HTR-8/SVneo (cell line): ENCODE results near the gene MYO19.
A peak's percentile ranks its signal among the peaks of the same experiment; 100 is the strongest.

Experiments
- DNase-seq: peaks from one replicate; pipeline ENCODE4 v3.0.0; 2011; ENCODE audit warnings: low spot score, mixed read lengths; ENCODE audit not compliant: insufficient read length
- FAIRE-seq: peaks from 2 replicates; lab custom pipeline; 2011; peaks lifted over from hg19 to GRCh38; lab: Jason Lieb, UNC

The MYO19 gene, protein sequence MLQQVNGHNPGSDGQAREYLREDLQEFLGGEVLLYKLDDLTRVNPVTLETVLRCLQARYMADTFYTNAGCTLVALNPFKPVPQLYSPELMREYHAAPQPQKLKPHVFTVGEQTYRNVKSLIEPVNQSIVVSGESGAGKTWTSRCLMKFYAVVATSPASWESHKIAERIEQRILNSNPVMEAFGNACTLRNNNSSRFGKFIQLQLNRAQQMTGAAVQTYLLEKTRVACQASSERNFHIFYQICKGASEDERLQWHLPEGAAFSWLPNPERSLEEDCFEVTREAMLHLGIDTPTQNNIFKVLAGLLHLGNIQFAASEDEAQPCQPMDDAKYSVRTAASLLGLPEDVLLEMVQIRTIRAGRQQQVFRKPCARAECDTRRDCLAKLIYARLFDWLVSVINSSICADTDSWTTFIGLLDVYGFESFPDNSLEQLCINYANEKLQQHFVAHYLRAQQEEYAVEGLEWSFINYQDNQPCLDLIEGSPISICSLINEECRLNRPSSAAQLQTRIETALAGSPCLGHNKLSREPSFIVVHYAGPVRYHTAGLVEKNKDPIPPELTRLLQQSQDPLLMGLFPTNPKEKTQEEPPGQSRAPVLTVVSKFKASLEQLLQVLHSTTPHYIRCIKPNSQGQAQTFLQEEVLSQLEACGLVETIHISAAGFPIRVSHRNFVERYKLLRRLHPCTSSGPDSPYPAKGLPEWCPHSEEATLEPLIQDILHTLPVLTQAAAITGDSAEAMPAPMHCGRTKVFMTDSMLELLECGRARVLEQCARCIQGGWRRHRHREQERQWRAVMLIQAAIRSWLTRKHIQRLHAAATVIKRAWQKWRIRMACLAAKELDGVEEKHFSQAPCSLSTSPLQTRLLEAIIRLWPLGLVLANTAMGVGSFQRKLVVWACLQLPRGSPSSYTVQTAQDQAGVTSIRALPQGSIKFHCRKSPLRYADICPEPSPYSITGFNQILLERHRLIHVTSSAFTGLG

GRCh38 chr17:36534840-36535668 lies at the start of gene MYO19, which contains the start of gene PIGW:
MYO19 (minus strand) TSS chr17:36534868; CDS start chr17:36532538, 2,330 bp downstream.
PIGW (plus strand) TSS chr17:36534987; CDS start chr17:36537102, 2,115 bp downstream.
- FAIRE-seq (no peak), DNase-seq (peak; percentile 91)

DNA sequence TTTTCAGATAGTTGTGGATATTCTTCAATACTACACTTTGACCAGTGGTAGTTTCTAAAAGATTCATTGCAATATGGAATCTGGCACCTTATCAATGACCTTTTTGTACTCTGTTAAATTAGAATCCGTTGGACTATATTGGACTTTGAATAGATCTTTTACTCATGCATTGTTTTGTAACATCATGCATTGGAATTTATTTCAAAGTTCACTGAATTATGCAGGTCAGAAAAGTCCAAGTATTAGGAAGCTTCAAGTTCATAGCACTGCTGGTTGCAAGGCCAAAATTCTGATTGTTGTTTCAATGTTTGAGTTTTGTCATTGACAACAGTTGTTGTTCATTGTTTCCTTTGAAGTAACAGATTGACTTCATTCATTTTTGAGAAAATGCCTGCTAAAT lies 49.1 kb upstream of the MYO19 start:
- no peak for DNase-seq
- no peak for FAIRE-seq

DNA sequence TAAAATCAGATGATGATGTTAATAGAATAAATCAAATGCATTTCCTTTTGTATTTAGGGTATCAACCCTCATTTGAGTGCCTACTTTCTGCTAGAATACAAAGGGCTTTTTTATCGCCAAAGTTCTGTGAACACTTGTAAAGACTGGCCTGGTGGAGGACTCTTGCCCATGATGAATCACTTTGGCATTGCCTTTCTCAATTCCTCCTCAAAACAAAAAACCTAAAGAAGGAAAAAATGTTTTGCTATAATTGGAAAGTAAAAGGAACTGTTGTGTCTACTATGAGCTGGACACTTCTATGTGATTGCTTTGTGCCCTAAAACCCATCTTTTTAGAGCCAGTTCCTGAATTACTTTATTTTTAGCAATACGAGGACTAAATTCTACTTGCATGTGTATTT lies 44.0 kb upstream of the MYO19 start:
- DNase-seq (no peak), FAIRE-seq (no peak)

DNA sequence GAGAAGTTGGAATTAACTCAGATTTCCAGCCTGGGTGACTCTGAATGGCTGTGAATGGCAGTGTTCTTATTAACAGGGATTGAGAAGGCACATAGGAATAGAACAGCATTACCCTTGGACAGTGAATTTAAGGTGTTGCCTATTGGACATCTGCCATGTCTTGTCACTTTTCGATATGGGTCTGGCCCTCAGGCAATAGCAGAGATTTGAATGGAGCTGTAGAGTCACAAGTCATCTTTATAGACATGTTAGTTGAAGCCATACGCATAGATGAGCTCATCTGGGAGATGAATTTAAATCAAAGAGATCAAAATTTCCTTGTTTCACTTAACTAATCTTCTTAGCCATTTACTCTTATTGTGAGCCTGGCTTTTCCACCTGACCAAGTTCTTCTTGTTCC lies 42.1 kb upstream of the MYO19 start:
- FAIRE-seq (no peak), DNase-seq (no peak)

DNA sequence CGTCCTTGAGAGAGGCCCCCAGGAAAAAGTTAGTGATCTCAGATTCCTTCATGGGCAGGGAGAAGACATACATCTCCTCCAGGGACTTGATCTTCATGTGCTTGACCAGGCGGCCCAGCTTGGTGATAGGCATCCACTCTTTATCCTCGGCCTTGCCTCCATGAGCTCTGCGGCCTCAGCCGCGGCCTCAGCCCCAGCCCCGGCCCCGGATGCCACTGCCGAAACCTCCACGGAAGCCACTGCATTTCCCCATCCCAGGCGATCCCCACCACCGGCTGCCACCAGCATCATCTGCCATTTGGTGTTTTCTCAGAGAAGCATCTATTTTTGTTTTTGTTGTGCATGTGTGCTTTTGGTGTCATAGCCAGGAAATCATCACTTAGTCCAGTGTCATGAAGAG lies 40.4 kb upstream of the MYO19 start:
- DNase-seq, result no peak
- no peak for FAIRE-seq

- DNase-seq (no peak), FAIRE-seq (no peak)
Measured at GRCh38 chr17:36566081-36566480, 31.4 kb upstream of the MYO19 start.

DNA sequence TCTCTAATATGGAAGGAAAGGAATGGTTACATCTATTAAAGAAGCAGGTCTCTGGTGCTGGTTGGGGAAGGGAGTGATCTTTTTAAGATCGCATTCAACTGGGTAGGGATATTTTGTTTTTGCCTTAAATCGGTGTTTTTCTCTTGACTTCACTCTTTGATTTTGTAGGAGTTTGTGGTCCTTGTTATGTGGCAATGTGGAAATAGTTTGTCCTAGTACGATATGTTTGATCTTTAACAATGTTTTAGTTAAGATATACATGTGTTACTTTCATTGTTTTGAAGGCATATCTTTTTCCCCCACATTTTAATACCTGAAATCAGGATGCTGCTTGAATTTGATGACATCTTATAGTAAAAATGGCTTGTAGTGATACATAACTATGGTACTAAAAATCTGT lies 18.8 kb upstream of the MYO19 start:
- FAIRE-seq (no peak), DNase-seq (no peak)

- FAIRE-seq (no peak), DNase-seq (no peak)
Measured at GRCh38 chr17:36550491-36551417, 16.1 kb upstream of the MYO19 start.

DNA sequence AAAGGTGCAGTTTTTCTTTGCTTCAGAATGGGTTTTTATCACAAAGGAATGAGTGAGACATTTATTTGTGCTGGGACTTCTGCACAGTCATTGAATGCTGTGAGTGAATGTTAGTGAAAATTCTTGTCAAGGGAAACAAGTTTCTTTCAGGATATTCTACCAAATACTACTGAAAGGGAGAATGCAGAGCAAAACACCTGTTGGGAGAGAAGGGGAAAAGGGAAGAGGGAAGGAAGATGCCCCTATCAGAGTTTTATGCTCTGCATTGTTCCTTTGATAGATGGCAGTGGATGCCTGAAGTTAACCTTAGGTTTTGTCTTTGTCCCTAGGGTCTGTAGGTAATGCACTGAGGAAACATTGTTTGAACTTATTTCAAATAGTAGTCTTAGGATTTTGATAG lies 13.1 kb upstream of the MYO19 start:
- DNase-seq (no peak), FAIRE-seq (no peak)

- FAIRE-seq (no peak), DNase-seq (no peak)
Measured at GRCh38 chr17:36546418-36547093, 11.9 kb upstream of the MYO19 start.

- no peak for FAIRE-seq
- peak; percentile 96 for DNase-seq
Measured at GRCh38 chr17:36545465-36546417, 11.1 kb upstream of the MYO19 start.

- no peak for FAIRE-seq
- DNase-seq, result peak; percentile 69
Measured at GRCh38 chr17:36545077-36545464, 10.4 kb upstream of the MYO19 start.

DNA sequence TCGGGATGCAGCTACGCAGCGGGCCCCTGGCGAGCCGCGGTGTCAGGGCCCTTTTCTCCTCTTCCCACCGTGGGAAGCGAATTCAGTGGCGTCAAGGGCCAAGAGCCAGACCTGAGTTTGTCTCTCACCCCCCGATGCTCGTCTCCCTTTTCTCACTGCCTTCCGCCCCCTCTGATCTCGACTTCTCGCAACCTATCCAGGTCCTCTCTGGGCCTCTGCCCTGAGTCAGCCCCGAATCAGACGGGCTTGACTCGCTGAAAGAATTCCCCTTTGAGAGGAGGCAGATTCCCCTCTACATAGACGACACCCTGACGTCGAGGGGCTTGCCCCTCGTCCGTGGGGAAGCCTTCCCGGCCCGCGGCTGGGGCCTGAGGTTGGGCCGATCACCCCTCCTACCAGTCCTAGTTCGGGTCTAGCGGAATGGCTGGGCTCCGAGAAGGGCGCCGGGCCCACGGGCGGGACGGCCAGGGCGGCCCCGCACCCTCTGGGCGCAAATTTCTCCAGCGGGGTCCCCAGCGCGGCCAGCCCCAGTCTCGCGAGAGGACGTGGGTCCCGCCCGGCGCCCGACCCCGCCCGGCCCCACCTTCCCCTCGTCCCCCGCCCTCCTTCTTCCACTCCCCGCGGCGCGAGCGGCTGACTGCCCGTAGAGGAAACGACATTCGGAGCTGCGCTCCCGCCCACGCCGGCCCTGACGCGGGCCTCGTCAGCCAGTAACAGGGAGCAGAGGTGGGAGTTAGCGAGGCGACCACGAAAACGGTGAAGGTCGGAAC lies 9.8 kb upstream of the MYO19 start, which contains the start of gene GGNBP2:
Gene GGNBP2, plus strand, starts transcription at position 613 of the 770 bp plus-strand sequence. CDS start 806 bp downstream, outside the sequence.
- DNase-seq, result peak; percentile 85

GRCh38 chr17:36544044-36544306 lies 9.3 kb upstream of the MYO19 start:
- DNase-seq, result peak; percentile 54

More for the DNA sequence above, 9.8 kb upstream of the MYO19 start, which contains the start of gene GGNBP2:
- no peak for FAIRE-seq

GRCh38 chr17:36542755-36543154 lies 8.1 kb upstream of the MYO19 start:
- no peak for DNase-seq
- FAIRE-seq, result no peak

More at GRCh38 chr17:36544044-36544306, 9.3 kb upstream of the MYO19 start:
- no peak for FAIRE-seq

DNA sequence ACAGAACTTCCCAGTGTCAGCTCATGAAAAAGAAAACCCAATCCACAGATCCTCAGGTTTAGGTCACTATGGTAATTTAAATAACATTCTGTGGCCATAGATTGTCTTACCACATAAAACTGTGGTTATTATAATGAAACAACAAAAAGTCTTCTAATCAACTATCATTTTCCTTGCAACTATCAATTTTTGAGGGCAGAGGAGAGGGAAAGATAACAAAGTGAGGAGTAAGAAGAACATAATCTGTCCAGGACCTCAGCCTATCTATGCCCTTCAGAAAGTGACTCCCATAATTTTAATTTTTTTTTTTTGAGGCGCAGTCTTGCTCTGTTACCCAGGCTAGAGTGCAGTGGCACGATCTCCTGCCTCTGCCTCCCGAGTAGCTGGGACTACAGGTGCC lies 6.0 kb upstream of the MYO19 start:
- DNase-seq, result no peak
- no peak for FAIRE-seq

DNA sequence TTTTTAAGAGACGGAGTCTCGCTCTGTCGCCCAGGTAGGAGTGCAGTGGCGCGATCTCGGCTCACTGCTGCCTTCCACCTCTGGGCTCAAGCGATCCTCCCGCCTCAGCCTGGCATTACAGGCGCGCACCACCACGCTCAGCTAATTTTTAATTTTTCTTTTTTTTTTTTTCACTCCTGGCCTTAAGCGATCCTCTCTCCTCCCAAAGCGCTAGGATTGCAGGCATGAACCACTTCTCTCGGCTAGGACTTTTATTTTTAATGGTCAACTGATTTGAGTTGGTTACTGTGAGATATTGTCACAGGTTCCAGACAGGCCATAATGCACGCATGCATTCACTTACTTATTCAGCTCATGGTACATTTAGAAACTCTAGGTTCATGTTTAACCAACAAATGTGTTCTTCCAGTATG lies 1.0 kb upstream of the MYO19 start:
- FAIRE-seq, result no peak

More for the DNA sequence above, 1.0 kb upstream of the MYO19 start:
- DNase-seq, result no peak
